ENCODE measurements around the gene TNIP2. TPM values are rescaled to one million over a fixed set of nuclear protein-coding genes. Genes with fewer than 3 reads are reported as not detected.

The TNIP2 gene
- total and polyA plus RNA-seq, 2 of the 13 experiments (the other 11 are each of a cell fraction or from before 2014, with no cell fraction given) = 25.6 to 38.0 TPM

- 0 out of 2 replicates have a peak, but pooled peaks have one; percentile 31 for TF ChIP-seq HIC2 (CRISPR knock-in tag; IDR thresholded peaks at IDR 0.05; ENCODE audit: low read depth)
- TF ChIP-seq ZFP90 (CRISPR knock-in tag; IDR thresholded peaks at IDR 0.05; ENCODE audit: borderline replicate concordance) = no peak
- 0 out of 2 replicates have a peak, but pooled peaks have one; percentile 40 for TF ChIP-seq KDM6A (CRISPR knock-in tag; IDR thresholded peaks at IDR 0.05; ENCODE audit: low read depth)
- TF ChIP-seq ZNF687 (CRISPR knock-in tag; IDR thresholded peaks at IDR 0.05) = peak; percentile 10; the same call in 1 of the 2 replicates
- TF ChIP-seq, protein P1, sequence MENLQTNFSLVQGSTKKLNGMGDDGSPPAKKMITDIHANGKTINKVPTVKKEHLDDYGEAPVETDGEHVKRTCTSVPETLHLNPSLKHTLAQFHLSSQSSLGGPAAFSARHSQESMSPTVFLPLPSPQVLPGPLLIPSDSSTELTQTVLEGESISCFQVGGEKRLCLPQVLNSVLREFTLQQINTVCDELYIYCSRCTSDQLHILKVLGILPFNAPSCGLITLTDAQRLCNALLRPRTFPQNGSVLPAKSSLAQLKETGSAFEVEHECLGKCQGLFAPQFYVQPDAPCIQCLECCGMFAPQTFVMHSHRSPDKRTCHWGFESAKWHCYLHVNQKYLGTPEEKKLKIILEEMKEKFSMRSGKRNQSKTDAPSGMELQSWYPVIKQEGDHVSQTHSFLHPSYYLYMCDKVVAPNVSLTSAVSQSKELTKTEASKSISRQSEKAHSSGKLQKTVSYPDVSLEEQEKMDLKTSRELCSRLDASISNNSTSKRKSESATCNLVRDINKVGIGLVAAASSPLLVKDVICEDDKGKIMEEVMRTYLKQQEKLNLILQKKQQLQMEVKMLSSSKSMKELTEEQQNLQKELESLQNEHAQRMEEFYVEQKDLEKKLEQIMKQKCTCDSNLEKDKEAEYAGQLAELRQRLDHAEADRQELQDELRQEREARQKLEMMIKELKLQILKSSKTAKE (CRISPR knock-in tag; IDR thresholded peaks at IDR 0.05; ENCODE audit: borderline replicate concordance) = 0 out of 2 replicates have a peak, but pooled peaks have one; percentile 13
- TF ChIP-seq, protein P2, sequence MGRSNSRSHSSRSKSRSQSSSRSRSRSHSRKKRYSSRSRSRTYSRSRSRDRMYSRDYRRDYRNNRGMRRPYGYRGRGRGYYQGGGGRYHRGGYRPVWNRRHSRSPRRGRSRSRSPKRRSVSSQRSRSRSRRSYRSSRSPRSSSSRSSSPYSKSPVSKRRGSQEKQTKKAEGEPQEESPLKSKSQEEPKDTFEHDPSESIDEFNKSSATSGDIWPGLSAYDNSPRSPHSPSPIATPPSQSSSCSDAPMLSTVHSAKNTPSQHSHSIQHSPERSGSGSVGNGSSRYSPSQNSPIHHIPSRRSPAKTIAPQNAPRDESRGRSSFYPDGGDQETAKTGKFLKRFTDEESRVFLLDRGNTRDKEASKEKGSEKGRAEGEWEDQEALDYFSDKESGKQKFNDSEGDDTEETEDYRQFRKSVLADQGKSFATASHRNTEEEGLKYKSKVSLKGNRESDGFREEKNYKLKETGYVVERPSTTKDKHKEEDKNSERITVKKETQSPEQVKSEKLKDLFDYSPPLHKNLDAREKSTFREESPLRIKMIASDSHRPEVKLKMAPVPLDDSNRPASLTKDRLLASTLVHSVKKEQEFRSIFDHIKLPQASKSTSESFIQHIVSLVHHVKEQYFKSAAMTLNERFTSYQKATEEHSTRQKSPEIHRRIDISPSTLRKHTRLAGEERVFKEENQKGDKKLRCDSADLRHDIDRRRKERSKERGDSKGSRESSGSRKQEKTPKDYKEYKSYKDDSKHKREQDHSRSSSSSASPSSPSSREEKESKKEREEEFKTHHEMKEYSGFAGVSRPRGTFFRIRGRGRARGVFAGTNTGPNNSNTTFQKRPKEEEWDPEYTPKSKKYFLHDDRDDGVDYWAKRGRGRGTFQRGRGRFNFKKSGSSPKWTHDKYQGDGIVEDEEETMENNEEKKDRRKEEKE (IDR thresholded peaks at IDR 0.05) = no peak
- TF ChIP-seq BCL6 (CRISPR knock-in tag; IDR thresholded peaks at IDR 0.05) = 0 out of 2 replicates have a peak, but pooled peaks have one; percentile 6
- TF ChIP-seq SAP130 (CRISPR knock-in tag; IDR thresholded peaks at IDR 0.05; ENCODE audit: low read depth) = peak; percentile 33; the same call in 1 of the 2 replicates
- peak; percentile 54 for TF ChIP-seq ZFX (CRISPR knock-in tag; IDR thresholded peaks at IDR 0.05; ENCODE audit: low read depth)
- no peak for TF ChIP-seq ZNF225 (CRISPR knock-in tag; IDR thresholded peaks at IDR 0.05)
These were observed 32.5 kb upstream of the TNIP2 start (continued) for GRCh38 chr4:2788532-2789103.
